GM18870 (cell line): ENCODE measurements around the gene PALD1.

Experiments
- ATAC-seq: cut with Tn5 transposase; IDR thresholded peaks from one replicate; pipeline ENCODE4 v1.9.1; 2021; ENCODE audit warnings: moderate library complexity; ENCODE audit not compliant: unreplicated experiment

The PALD1 gene

GRCh38 chr10:70504521-70505358 is 26.2 kb downstream of the PALD1 start:
- ATAC-seq: no peak

- no peak for ATAC-seq
These were observed 27.3 kb downstream of the PALD1 start for GRCh38 chr10:70505908-70506307.

GRCh38 chr10:70507966-70508365 is 29.4 kb downstream of the PALD1 start:
- no peak for ATAC-seq

GRCh38 chr10:70508912-70509756 is 30.6 kb downstream of the PALD1 start:
- ATAC-seq: no peak

- ATAC-seq: no peak
These were observed 31.2 kb downstream of the PALD1 start for GRCh38 chr10:70509757-70510147.

- ATAC-seq: no peak
These were observed 31.9 kb downstream of the PALD1 start for GRCh38 chr10:70510453-70510852.

- ATAC-seq: no peak
These were observed 32.3 kb downstream of the PALD1 start for GRCh38 chr10:70510904-70511303.

DNA sequence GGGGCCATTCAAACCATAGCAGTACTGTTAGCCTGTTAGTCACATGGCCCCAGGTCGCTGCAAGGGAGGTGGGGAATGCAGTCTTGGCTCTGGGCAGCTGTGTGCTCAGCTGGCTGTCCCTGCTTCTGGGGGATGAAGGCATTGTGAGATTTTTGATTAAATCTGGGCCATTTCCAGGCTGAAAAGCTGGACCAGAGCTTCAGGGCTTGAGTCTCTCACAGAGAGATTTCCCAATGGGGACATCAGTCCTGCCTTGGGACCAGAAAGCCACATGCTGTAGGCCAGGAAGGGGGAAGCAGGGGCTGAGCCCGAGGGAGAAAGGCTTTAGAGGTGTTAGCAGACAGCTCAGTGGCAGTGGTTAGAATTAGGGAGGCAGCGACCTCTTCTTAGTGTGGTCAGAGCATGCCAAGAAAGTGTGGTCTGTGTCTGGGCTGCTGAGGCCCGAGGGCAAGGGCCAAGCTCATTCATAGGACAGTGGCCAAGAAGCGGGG is 33.6 kb downstream of the PALD1 start:
- ATAC-seq: no peak

DNA sequence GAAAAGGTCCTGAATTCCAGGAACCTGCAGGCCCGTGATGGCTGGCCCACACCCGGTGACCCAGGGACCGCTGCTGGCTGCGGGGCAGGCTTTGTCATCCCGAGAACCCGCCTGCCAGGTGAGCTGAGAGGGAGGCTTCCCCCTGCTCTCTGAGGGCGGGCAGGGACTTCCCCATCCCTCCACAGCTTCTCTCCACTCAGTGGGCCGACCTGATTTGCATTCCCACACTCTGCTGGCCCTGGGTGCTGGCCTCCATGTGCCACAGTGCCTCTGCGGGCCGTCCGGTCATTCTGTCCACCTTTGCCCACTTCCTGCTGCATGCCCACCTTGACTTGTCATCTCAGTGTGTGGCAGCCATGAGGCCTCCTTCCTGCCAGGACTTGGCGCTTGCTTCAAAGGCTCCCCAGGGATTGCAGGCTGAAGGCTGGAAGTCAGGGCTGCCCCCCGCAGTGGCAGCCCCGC is 35.3 kb downstream of the PALD1 start:
- ATAC-seq: no peak

DNA sequence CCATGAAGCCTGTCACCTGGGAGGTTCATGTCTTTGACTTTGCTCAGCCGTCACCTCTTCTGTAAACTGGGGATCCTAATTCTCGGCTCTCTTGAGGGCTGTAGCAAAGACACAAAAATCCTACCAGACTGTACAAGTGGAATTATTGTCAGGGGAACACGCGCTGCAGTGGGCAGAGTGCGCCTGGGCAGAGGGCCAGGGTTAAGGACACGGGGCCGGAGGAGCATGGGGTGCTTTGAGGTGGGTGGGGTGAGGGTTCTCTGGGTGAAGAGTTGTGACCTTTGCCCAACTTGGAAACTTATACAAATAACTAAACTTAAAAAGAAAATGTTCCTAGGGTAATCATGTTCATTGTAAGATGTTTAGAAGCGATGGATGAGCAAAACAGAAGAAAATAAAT is 36.0 kb downstream of the PALD1 start:
- ATAC-seq: no peak

- ATAC-seq: no peak
These were observed 36.6 kb downstream of the PALD1 start for GRCh38 chr10:70515035-70515667.

- no peak for ATAC-seq
These were observed 40.1 kb downstream of the PALD1 start for GRCh38 chr10:70518695-70519094.

GRCh38 chr10:70523057-70523456 is 44.5 kb downstream of the PALD1 start:
- ATAC-seq: no peak

DNA sequence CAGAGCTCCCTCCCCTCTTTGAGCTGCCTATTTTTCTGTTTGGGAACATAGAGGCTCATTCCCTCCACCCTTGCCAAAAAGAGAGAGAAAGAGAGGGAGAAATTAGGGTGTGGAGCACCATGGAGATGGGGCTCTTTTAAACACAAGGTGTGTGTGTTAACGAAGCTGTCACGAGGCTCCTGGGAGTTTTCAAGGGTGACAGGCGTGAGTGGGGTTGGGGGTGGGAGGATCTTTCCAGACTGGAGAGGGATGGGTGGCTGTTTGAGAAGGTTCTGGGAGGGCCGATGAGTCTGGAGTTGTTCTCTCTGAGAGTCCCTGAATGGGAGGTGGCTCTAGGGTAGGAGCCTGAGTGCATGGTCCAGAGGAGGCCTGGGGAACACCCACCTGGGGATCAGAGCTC is 45.0 kb downstream of the PALD1 start:
- no peak for ATAC-seq

- no peak for ATAC-seq
These were observed 49.7 kb downstream of the PALD1 start for GRCh38 chr10:70528314-70528713.

DNA sequence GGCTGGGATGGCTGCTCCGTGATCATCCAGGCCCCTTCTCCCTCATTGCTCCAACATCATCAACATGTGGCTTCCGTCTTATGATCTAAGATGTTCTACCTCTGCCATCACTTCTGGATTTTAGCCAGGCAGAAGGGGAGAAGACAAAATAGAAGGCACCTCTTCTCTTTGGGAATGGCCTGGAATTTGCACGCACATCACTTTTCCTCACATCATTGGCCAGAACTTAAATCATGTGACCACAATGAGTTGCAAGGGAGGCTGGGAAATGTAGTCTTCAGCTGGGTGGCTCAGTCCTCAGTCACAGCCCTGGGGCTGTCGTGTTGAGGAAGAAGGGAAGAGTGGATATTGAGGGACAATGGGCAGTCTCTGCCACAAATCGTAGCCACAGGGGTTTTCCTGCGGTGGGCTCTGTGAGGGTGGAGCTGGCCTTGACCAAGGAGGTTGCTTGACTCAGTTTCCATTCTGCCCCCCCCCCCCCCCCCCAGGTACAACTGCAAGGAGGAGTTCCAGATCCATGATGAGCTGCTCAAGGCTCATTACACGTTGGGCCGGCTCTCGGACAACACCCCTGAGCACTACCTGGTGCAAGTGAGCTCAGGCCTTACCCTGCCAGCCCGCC is 50.3 kb downstream of the PALD1 start:
- no peak for ATAC-seq

DNA sequence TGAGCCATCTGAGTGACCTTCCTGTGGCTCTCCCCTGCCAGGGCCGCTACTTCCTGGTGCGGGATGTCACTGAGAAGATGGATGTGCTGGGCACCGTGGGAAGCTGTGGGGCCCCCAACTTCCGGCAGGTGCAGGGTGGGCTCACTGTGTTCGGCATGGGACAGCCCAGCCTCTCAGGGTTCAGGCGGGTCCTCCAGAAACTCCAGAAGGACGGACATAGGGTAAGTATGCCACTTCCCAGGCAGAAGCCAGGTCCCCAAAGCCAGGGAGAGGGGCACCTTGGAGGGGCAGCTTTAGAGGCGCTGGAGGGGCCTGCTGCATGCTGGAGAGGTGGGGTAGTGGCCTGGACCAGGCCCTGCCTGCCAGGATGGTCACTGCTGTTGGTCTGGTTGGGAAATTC is 51.3 kb downstream of the PALD1 start:
- ATAC-seq: no peak

- no peak for ATAC-seq
These were observed 51.7 kb downstream of the PALD1 start for GRCh38 chr10:70530315-70530714.

DNA sequence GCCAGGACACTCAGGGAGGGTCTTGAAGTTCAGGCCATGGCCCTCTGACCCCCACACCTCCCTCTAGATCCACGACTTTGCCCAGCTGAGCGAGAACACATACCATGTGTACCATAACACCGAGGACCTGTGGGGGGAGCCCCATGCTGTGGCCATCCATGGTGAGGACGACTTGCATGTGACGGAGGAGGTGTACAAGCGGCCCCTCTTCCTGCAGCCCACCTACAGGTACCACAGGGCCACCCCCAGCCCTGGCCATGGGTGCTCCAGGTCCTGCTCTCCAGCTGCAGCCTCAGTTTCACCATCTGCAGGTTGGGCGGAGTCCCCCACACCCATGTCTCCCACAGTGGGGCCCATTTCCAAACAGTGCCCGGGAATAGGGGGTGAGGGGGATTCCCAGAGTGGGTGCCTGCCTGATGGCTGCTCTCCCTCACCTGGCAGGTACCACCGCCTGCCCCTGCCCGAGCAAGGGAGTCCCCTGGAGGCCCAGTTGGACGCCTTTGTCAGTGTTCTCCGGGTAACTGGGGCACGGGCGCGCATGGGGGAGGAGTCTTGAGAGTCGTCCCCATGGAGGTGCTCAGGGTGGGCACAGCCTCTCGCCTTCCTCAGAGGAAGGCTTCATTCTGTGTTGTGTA is 54.1 kb downstream of the PALD1 start:
- no peak for ATAC-seq

GRCh38 chr10:70533189-70533558 is 54.6 kb downstream of the PALD1 start:
- ATAC-seq: no peak

DNA sequence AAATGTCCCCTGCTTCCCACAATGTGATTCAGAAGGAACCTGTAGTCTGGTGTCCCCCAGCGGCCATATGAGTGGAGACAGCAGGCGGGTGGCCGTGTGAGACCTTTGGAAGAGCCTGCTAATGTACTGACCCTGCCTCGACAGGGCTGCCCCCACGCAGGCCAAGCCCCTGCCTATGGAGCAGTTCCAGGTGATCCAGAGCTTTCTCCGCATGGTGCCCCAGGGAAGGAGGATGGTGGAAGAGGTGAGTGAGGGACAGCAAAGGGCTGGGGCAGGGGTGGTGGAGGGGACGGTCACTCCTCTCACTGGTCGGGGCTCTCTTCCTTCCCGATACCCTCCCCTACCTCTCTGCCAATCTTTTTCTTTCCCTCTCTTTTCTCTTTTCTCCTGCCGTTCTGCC is 55.7 kb downstream of the PALD1 start:
- ATAC-seq: no peak
